Right ventricle myocardium superior (tissue), 1 donor: Measurements from ENCODE around the gene TPM1. TPM values are rescaled to one million over a fixed set of nuclear protein-coding genes. Genes with fewer than 3 reads are reported as not detected.
"Not testable (repeated sequence)": the region's sequence is repeated elsewhere in the genome, so short reads cannot be mapped to it uniquely, and the experiment has no call there.

Source experiments
- ATAC-seq: fragments of 200-7000 bp; cut with Tn5 transposase; one replicate; pipeline ENCODE4 v1.9.1; 2020; ENCODE audit warnings: mild to moderate bottlenecking; ENCODE audit not compliant: poor library complexity
- DNase-seq: peaks from one replicate; pipeline ENCODE4 v3.0.0-alpha.2; 2020
- intact Hi-C: fragments of 100-400 bp; cut with DNase I; formaldehyde crosslinking; loops from one replicate; pipeline ENCODE4 v1.11.2; 2022
- total RNA-seq: library from RNA; stranded (reverse); fragmentation: NEBNext Ultra II Directional; extraction: Animal tissue kit (Norgen Biotek cat#: 25700); gene quantifications from one replicate; pipeline ENCODE4 v1.2.1, GENCODE V29; 2021
- donor health status: DM: no; HTN: yes; CAD: no; lungs with severe emphysema.

Gene TPM1
- total RNA-seq, 1 donor from 2014 or later = 12,703 TPM

DNA sequence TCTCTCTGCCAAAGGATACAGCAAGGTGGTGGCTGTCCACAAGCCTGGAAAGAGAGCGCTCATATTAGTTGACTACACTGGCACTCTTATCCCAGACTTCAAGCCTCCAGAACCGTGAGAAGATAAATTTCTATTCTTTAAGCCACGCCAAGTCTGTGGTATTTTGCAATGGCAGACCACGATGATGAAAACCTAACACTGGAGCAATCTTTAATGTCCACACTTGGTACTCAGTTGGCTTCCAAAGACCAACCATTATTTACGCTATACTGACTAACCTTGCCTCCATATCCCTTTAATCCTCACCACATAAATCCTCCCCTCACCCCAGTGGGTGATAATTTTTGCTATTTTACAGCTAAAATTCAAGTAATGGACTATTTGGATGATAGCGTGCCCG lies 62.2 kb downstream of the TPM1 start:
- intact Hi-C loops = loop anchor here (5.0 kb wide), 1 partner anchor 252 kb away; no protein-coding TSS in a partner anchor
- ATAC-seq (no peak), DNase-seq (no peak)

DNA sequence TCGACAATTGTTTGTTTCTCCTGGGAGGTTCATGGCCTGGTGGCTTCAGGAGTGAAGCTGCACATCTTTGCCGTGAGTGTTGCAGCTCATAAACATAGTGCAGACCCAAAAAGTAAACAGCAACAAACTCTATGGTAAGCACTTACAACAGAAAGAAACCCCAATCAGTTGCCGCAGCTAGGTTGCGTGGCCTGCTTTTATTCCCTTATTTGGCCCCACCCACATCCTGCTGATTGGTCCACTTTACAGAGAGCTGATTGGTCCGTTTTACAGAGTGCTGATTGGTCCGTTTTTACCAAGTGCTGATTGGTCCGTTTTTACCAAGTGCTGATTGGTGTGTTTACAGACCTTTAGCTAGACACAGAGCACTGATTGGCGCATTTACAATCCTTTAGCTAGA lies 62.8 kb downstream of the TPM1 start:
- DNase-seq, ATAC-seq, intact Hi-C loops: not testable (repeated sequence)

DNA sequence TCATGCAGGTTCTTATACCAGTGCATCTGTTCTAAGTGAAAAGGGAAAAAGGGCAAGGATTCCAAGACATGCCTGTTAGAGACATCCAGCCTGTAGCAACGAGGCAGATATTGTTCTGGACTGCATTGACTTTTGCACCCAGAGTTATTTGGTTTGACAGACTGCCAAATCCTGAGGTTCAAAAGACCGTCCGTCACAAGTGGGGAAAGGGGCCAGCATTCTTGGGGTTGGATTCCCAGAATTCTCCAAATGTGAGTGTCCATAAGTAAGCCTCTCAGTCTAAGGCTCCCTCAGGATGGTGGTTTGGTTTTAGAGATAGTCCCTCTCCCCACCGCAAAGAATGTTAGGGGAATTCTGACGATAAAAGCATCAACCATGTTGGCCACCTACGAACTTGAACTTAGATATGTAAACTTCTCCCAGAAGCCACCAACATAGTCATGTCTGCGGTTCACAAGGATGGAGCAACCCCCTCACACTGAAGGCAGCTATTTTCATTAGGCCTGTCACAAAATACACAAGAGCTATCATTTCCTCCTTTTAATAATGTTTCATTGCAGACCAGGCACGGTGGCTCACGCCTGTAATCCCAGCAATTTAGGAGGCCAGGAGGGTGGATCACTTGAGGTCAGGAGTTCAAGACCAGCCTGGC lies 65.5 kb downstream of the TPM1 start:
- intact Hi-C loops = no loop called here
- ATAC-seq = no peak
- no peak for DNase-seq

DNA sequence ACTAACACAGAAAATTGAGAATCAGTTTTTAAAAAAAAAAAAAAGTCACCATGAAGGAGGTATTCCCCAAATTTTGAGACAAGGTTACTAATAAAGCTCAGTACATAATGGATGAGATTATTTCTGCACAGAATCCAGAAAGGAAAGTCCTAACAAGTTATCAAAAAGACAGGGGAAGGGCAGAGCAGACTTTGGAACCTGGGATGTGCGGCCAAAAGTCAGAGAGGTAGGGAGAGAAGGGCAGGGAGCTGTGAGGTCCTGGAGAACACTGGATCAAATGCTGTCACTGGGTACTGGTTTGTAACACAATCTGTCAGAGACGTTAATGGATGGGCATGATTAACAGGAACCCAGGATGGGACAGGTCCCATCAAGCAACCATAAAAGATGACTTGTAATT lies 67.0 kb downstream of the TPM1 start:
- intact Hi-C loops = no loop called here
- ATAC-seq (no peak), DNase-seq (no peak)

DNA sequence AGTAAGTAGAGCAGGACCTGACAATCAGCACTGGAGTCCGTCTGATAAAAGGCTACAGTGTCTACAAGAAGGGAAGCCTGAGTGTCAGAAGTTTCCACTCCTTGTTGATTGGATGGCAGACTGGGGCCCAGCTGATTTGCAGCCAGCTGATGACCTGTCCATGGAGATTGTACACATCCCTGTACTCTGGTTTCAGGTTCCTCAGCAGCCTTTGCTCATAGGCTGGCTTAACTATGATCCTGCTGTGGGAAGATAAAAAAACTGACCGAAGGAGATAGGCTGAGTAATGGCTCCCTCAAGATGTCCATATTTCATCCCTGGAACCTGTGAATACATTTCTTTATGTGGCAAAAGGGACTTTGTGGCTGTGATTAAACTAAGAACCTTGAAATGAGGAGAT lies 67.4 kb downstream of the TPM1 start:
- ATAC-seq (no peak), DNase-seq (no peak)
- intact Hi-C loops = no loop called here

DNA sequence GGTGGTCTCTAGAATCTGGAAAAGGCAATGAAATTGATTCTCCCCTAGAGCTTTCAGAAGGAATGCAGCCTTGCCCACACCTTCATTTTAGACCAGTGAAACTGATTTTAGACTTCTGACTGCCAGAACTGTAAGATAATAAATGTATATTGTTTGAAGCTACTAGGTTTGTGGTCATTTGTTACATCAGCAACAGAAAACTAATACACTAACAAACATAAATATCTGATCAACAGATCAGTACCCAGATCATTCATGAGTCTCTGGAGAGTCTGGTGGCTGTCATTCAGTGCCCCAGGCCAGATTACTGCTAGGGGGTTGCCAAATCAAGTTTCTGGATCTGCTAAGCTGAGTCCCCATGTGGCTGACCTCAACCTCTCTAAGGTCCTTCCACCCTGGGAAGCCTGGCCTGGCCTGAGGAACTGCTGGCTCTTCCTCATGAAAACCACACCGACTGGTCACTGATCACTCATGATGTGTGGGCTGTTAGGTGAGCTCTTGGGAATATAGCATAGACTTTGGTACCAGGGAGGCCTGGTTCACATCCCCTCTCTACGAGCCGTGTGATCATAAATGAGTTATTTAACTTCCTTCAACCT lies 68.0 kb downstream of the TPM1 start:
- intact Hi-C loops = no loop called here
- DNase-seq = no peak
- ATAC-seq = no peak

DNA sequence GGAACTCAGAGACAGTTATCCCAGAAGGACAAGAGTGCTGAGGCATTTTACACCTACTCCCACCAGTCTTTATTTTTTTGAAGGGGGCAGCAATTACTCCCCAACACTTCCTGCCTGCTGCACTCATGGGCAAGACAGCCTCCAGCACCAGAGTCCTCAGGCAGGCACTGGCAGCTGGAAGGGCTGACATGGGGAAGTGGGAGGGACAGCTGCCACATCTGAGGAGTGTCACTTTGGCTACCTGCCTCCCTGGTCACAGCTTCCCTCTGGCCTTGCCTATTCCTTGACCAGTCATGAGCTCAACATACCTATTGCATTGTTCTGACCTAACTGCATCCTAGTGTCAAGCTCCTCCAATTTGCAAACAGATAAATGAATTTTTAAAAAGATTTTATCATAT lies 68.9 kb downstream of the TPM1 start:
- ATAC-seq = no peak
- intact Hi-C loops = no loop called here
- DNase-seq = no peak

DNA sequence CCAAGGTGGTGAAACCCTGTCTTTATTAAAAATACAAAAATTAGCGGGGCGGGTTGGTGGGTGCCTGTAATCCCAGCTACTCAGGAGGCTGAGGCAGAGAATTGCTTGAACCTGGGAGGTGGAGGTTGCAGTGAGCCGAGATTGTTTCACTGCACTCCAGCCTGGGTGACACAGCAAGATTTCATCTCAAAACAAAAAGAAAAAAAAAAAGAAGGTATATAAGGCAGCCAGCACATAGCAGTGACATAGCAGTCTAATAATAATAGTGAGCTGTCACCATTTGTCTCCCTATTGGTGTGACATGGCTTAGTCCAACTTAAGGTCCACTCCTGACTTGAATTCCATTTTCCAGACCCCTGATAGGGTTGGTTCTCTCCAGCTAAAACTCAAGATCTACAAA lies 70.3 kb downstream of the TPM1 start:
- ATAC-seq = no peak
- no peak for DNase-seq
- intact Hi-C loops = no loop called here

DNA sequence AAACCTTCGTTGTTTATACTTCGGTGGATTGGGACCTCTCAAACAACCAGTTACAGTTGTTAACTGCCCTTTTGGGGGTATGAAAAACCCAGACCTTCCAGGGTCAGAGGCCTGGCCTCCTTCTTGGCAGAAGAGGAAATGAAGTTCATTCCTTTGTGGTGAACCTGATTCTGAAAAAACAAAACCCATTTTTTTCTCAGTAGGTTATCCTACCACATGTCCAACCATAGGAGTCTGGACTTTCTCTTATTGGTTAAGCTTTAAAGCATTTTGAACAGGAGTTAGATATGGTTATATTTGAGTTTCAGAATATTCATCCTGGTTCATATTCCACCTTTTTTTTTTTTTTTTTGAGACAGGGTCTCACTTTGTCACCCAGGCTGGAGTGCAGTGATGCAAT lies 71.9 kb downstream of the TPM1 start:
- intact Hi-C loops = no loop called here
- no peak for ATAC-seq
- no peak for DNase-seq

Other genes with a start within 250 kb of the TPM1 start
- gene LACTB, start 79.1 kb downstream of the TPM1 start, total RNA-seq = 29.9 TPM
- gene RPS27L, start 114.7 kb downstream of the TPM1 start, total RNA-seq = 179 TPM
- 10.0 TPM for gene RAB8B, start 146.9 kb downstream of the TPM1 start, total RNA-seq
- gene APH1B, start 234.9 kb downstream of the TPM1 start, total RNA-seq = 7.1 TPM